Measurements from ENCODE around the gene PLD6.

Gene PLD6

GRCh38 chr17:17237026-17237799 is 31.1 kb upstream of the PLD6 start, which contains the start of gene FLCN:
Gene FLCN (minus strand): TSS chr17:17237168. CDS start chr17:17228137, 9,031 bp downstream.
- H3K9me2 ChIP-seq (replicated peaks; ENCODE audit: control insufficient read depth, low read length): no peaks in the 10 kb centered on the region
- peak within 1 kb of the TSS; percentile 73 for H3K27ac ChIP-seq (ENCODE audit: low read depth, low read length)
- H3K9me3 ChIP-seq (ENCODE audit: control insufficient read depth, insufficient read depth, low read length): no peaks in the 10 kb centered on the region

DNA sequence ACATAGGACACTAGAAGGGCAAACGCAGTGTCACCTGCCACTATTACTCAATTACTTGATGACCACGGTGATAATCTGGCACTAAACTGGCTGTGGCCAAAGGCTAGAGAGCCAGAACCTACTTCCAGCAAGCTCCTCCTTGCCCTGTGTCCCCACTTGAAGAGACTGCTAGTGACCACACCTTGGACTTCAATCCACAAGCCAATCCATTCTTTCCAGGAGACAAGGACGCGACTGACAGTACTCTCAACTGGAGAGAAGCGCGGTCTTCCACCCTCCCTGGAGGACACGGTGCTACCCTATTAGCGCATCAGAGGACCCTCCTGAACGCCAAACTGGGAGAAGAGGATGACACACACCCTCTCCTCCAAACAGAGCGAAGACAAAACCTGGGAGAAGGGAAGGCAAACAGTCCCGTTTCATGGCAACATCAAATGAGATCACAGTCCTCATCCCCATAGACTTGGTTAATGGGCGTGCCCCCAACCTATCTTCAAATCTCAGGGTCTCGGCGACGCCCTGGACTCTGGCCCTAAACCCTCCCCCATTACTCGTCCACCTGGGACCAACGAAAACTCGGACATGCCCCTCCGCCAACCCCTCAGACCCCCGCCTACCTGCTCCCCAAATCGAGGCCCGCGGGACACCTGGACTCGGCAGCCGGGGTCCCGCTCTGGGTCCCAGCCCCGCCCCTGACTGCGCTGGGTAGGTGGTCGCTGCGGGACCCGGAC is 30.3 kb upstream of the PLD6 start:
- Histone ChIP-seq H3K4me2 (ENCODE audit: low read length) (peak overlapping the region; percentile 94), H3K36me3 (ENCODE audit: control insufficient read depth, low read length) (peaks cover 2% of the 10 kb centered on the region; the same call in 1 of the 2 replicates), H3K27ac (ENCODE audit: low read depth, low read length) (no peak overlapping the region; the same call in 1 of the 2 replicates), H3K79me2 (ENCODE audit: control insufficient read depth, low read length) (peaks cover 18% of the 10 kb centered on the region), H3K4me3 (ENCODE audit: low read length) (peak overlapping the region; percentile 97), H3F3A (ENCODE audit: control insufficient read depth, insufficient read depth) (peaks cover 13% of the 10 kb centered on the region), H3K9me2 (replicated peaks; ENCODE audit: control insufficient read depth, low read length) (no peaks in the 10 kb centered on the region), H3K27me3 (ENCODE audit: control insufficient read depth, low read length) (no peaks in the 10 kb centered on the region), H3K4me1 (ENCODE audit: control insufficient read depth, low read length) (peaks cover 21% of the 10 kb centered on the region), H4K20me1 (ENCODE audit: control insufficient read depth, insufficient read depth, low read depth, low read length) (no peaks in the 10 kb centered on the region; the same call in 1 of the 2 replicates), H3K9me3 (ENCODE audit: control insufficient read depth, insufficient read depth, low read length) (no peaks in the 10 kb centered on the region)
- TF ChIP-seq, protein P1, sequence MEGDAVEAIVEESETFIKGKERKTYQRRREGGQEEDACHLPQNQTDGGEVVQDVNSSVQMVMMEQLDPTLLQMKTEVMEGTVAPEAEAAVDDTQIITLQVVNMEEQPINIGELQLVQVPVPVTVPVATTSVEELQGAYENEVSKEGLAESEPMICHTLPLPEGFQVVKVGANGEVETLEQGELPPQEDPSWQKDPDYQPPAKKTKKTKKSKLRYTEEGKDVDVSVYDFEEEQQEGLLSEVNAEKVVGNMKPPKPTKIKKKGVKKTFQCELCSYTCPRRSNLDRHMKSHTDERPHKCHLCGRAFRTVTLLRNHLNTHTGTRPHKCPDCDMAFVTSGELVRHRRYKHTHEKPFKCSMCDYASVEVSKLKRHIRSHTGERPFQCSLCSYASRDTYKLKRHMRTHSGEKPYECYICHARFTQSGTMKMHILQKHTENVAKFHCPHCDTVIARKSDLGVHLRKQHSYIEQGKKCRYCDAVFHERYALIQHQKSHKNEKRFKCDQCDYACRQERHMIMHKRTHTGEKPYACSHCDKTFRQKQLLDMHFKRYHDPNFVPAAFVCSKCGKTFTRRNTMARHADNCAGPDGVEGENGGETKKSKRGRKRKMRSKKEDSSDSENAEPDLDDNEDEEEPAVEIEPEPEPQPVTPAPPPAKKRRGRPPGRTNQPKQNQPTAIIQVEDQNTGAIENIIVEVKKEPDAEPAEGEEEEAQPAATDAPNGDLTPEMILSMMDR (IDR thresholded peaks at IDR 0.05; ENCODE audit: low read depth, low read length, poor library complexity, severe bottlenecking): no peak
- no peak for TF ChIP-seq EZH2phosphoT487 (IDR thresholded peaks at IDR 0.05; ENCODE audit: borderline replicate concordance, low read length)

More at GRCh38 chr17:17237026-17237799, 31.1 kb upstream of the PLD6 start, which contains the start of gene FLCN:
- Histone ChIP-seq H3K79me2 (ENCODE audit: control insufficient read depth, low read length) (peaks cover 18% of the 10 kb centered on the region), H3K36me3 (ENCODE audit: control insufficient read depth, low read length) (no peaks in the 10 kb centered on the region), H4K20me1 (ENCODE audit: control insufficient read depth, insufficient read depth, low read depth, low read length) (no peaks in the 10 kb centered on the region; the same call in 1 of the 2 replicates), H3K4me2 (ENCODE audit: low read length) (peak within 1 kb of the TSS; percentile 94), H3K27me3 (ENCODE audit: control insufficient read depth, low read length) (no peaks in the 10 kb centered on the region), H3K4me1 (ENCODE audit: control insufficient read depth, low read length) (peaks cover 21% of the 10 kb centered on the region), H3K4me3 (ENCODE audit: low read length) (peak within 1 kb of the TSS; percentile 97), H3F3A (ENCODE audit: control insufficient read depth, insufficient read depth) (peaks cover 13% of the 10 kb centered on the region)
- TF ChIP-seq, protein P1 (IDR thresholded peaks at IDR 0.05; ENCODE audit: low read depth, low read length, poor library complexity, severe bottlenecking): no peak

DNA sequence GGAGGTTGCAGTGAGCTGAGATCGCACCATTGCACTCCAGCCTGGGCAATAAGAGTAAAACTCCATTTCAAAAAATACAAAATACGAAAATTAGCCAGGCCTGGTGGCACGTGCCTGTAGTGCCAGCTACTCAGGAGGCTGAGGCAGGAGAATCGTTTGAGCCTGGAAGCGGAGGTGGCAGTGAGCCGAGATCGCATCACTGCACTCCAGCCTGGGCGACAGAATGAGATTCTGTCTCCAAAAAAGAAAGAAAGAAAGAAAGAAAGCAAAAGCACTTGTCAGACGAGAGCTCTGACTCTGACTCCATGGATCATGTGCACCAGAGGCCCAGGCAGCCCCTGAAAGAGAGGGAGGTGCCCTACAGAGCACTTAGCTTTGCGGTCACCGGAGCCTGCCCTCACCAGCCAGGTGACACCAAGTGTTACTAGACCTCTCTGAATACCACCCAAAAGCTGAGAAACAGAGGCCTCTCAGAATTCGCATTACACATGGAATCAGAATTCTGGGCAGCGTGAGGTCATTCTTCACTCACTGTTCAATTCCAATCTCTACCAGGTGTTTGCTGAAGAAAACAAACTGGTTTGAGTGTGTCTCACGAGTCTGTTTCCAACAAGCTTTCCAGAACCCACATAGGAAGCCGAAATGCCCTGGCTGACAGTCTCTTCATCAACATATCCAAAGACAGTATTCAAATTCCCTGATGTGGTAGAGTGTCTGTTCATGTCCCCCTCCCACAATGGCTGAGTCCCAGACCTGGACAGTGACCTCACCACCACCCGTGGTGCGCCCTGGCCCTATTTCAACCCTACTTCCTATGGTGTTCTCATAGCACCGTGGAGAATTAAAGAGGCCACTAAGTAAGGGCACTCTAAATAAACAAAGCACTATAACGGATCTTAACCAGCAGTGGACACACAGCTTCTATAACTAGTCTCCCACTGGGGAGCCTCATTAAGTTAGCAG is 29.4 kb upstream of the PLD6 start:
- Histone ChIP-seq H3K27ac (ENCODE audit: low read depth, low read length) (no peak overlapping the region), H3K79me2 (ENCODE audit: control insufficient read depth, low read length) (peaks cover 18% of the 10 kb centered on the region), H3K4me1 (ENCODE audit: control insufficient read depth, low read length) (peaks cover 21% of the 10 kb centered on the region), H3K9me3 (ENCODE audit: control insufficient read depth, insufficient read depth, low read length) (no peaks in the 10 kb centered on the region), H3K27me3 (ENCODE audit: control insufficient read depth, low read length) (no peaks in the 10 kb centered on the region), H3F3A (ENCODE audit: control insufficient read depth, insufficient read depth) (peaks cover 13% of the 10 kb centered on the region), H4K20me1 (ENCODE audit: control insufficient read depth, insufficient read depth, low read depth, low read length) (no peaks in the 10 kb centered on the region; the same call in 1 of the 2 replicates), H3K4me2 (ENCODE audit: low read length) (peak overlapping the region; percentile 94), H3K36me3 (ENCODE audit: control insufficient read depth, low read length) (peaks cover 2% of the 10 kb centered on the region; the same call in 1 of the 2 replicates), H3K9me2 (replicated peaks; ENCODE audit: control insufficient read depth, low read length) (no peaks in the 10 kb centered on the region), H3K4me3 (ENCODE audit: low read length) (peak overlapping the region; percentile 97)
- TF ChIP-seq, protein P1 (IDR thresholded peaks at IDR 0.05; ENCODE audit: low read depth, low read length, poor library complexity, severe bottlenecking): no peak
- no peak for TF ChIP-seq EZH2phosphoT487 (IDR thresholded peaks at IDR 0.05; ENCODE audit: borderline replicate concordance, low read length)

Measured in DOHH2 (cell line).